Left lung (tissue), 10 donors: Measurements from ENCODE around the gene NEURL1B. TPM values are rescaled to one million over a fixed set of nuclear protein-coding genes. Genes with fewer than 3 reads are reported as not detected.

Source experiments
- ATAC-seq: fragments of 200-7000 bp; cut with Tn5 transposase; one replicate; pipeline ENCODE4 v1.9.1; 2020; ENCODE audit warnings: moderate library complexity
- DNase-seq, 4 donors: peaks; one replicate each; pipeline ENCODE4 v3.0.0-alpha.2; 2013 to 2020
- H3K27ac ChIP-seq, 2 donors: fragments of 200-600 bp; sonication (generic) in 1 of 2; one replicate each; pipeline versions ENCODE4 v1.5.0 to v1.8.0; 2020 to 2021
- H3K27me3 ChIP-seq, 2 donors: fragments of 200-600 bp; sonication (generic) in 1 of 2; one replicate each; pipeline versions ENCODE4 v1.5.0 to v1.8.0; 2020 to 2021
- H3K36me3 ChIP-seq, 2 donors: fragments of 200-600 bp; sonication (generic) in 1 of 2; one replicate each; pipeline versions ENCODE4 v1.5.0 to v1.8.0; 2020 to 2021
- H3K4me1 ChIP-seq, 2 donors: fragments of 200-600 bp; one replicate each; pipeline ENCODE4 v1.8.0; 2021
- H3K4me3 ChIP-seq, 2 donors: fragments of 200-600 bp; sonication (generic) in 1 of 2; one replicate each; pipeline versions ENCODE4 v1.5.0 to v1.8.0; 2020 to 2021; ENCODE audit warnings: mild to moderate bottlenecking in 1 of 2
- H3K9me3 ChIP-seq, 2 donors: fragments of 200-600 bp; sonication (generic) in 1 of 2; one replicate each; pipeline versions ENCODE4 v1.5.0 to v1.8.0; 2020 to 2021
- intact Hi-C, 2 donors: fragments of 100-400 bp; cut with DNase I; formaldehyde crosslinking; loops; one replicate each; pipeline versions ENCODE4 v1.11.2 to v1.14.2; 2022
- polyA plus RNA-seq, 6 donors: library from polyadenylated mRNA; unstranded; fragments of 120-200 nt; gene quantifications; one replicate each; pipeline ENCODE4 v1.2.1, GENCODE V29; 2013; ENCODE audit not compliant: insufficient read length in 6 of 6
- total RNA-seq, 2 donors: library from RNA; stranded (reverse); fragmentation: NEBNext Ultra II Directional; extraction: Animal tissue kit (Norgen Biotek cat#: 25700); gene quantifications; one replicate each; pipeline ENCODE4 v1.2.1, GENCODE V29; 2021
- TF ChIP-seq, protein P1 (sequence below), 2 donors: fragments of 200-600 bp; sonication (generic) in 1 of 2; IDR thresholded peaks; one replicate each; pipeline versions ENCODE4 v1.5.0 to v1.8.0; 2021; ENCODE audit warnings: antibody characterized with exemption in 2 of 2
- donor health status: DM: no; HTN: yes; CAD: no.
- donor health status: DM: no; HTN: no; CAD: no.

Gene NEURL1B
- total and polyA plus RNA-seq, 8 donors, result 11.8 to 34.1 (median 29.1) TPM

GRCh38 chr5:172616730-172617129 lies 24.3 kb upstream of the NEURL1B start:
- TF ChIP-seq, protein P1, sequence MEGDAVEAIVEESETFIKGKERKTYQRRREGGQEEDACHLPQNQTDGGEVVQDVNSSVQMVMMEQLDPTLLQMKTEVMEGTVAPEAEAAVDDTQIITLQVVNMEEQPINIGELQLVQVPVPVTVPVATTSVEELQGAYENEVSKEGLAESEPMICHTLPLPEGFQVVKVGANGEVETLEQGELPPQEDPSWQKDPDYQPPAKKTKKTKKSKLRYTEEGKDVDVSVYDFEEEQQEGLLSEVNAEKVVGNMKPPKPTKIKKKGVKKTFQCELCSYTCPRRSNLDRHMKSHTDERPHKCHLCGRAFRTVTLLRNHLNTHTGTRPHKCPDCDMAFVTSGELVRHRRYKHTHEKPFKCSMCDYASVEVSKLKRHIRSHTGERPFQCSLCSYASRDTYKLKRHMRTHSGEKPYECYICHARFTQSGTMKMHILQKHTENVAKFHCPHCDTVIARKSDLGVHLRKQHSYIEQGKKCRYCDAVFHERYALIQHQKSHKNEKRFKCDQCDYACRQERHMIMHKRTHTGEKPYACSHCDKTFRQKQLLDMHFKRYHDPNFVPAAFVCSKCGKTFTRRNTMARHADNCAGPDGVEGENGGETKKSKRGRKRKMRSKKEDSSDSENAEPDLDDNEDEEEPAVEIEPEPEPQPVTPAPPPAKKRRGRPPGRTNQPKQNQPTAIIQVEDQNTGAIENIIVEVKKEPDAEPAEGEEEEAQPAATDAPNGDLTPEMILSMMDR (IDR thresholded peaks at IDR 0.05), result no peak
- no peak overlapping the region for H3K4me3 ChIP-seq
- intact Hi-C loops, result no loop called here
- no peaks in the 10 kb centered on the region for H3K27me3 ChIP-seq
- H3K9me3 ChIP-seq, result peaks cover 0 to 2% of the 10 kb centered on the region in 2 donors
- no peaks in the 10 kb centered on the region for H3K4me1 ChIP-seq
- DNase-seq (peak in 2 of 4 donors; percentile 36 to 54), ATAC-seq (peak; percentile 74)
- H3K27ac ChIP-seq, result peak overlapping the region in 1 of 2 donors; percentile 3
- H3K36me3 ChIP-seq, result no peaks in the 10 kb centered on the region

GRCh38 chr5:172617817-172618216 lies 23.2 kb upstream of the NEURL1B start:
- intact Hi-C loops, result no loop called here
- Histone ChIP-seq H3K4me3 (no peak overlapping the region), H3K4me1 (no peaks in the 10 kb centered on the region), H3K36me3 (no peaks in the 10 kb centered on the region), H3K27me3 (no peaks in the 10 kb centered on the region), H3K27ac (no peak overlapping the region), H3K9me3 (peaks cover 0 to 2% of the 10 kb centered on the region in 2 donors)
- ATAC-seq (no peak), DNase-seq (no peak)
- TF ChIP-seq, protein P1 (IDR thresholded peaks at IDR 0.05), result no peak

- ATAC-seq (no peak), DNase-seq (no peak)
- intact Hi-C loops, result no loop called here
- Histone ChIP-seq H3K27me3 (no peaks in the 10 kb centered on the region), H3K4me3 (no peak overlapping the region), H3K27ac (no peak overlapping the region), H3K9me3 (peaks cover 0 to 1% of the 10 kb centered on the region in 2 donors), H3K36me3 (no peaks in the 10 kb centered on the region), H3K4me1 (no peaks in the 10 kb centered on the region)
- TF ChIP-seq, protein P1 (IDR thresholded peaks at IDR 0.05), result no peak
Observed at GRCh38 chr5:172618574-172619365, 22.3 kb upstream of the NEURL1B start.

DNA sequence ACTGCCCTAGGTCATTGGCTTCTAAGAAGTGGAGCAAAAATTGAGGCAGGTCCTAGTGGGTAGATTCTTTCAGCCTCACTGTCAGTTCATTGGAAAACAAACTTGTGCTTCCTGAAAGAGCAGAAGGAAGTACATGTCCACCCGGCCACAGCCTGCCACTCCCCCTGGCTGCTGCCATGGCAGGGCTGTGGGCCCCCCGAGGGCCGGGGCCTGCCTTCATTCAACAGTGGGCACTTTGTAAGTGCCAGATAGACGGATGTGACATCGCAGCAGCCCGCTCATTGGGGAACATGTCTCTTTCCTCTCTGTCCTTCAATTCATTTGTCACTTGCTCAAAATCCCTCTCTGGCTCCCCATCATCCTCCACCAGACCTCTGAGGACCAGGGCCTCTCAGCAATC lies 20.6 kb upstream of the NEURL1B start:
- Histone ChIP-seq H3K27ac (no peak overlapping the region), H3K27me3 (no peaks in the 10 kb centered on the region), H3K4me3 (no peak overlapping the region), H3K36me3 (no peaks in the 10 kb centered on the region), H3K9me3 (no peaks in the 10 kb centered on the region), H3K4me1 (no peaks in the 10 kb centered on the region)
- intact Hi-C loops, result no loop called here
- DNase-seq, result no peak
- no peak for ATAC-seq
- TF ChIP-seq, protein P1 (IDR thresholded peaks at IDR 0.05), result no peak

GRCh38 chr5:172622091-172623046 lies 18.7 kb upstream of the NEURL1B start:
- Histone ChIP-seq H3K36me3 (no peaks in the 10 kb centered on the region), H3K27ac (no peak overlapping the region), H3K4me3 (no peak overlapping the region), H3K9me3 (no peaks in the 10 kb centered on the region), H3K27me3 (no peaks in the 10 kb centered on the region), H3K4me1 (no peaks in the 10 kb centered on the region)
- TF ChIP-seq, protein P1 (IDR thresholded peaks at IDR 0.05), result no peak
- ATAC-seq, result no peak
- intact Hi-C loops, result no loop called here
- no peak for DNase-seq
